HG03097 (cell line): ENCODE measurements around the gene ZBTB26.
"Not testable (repeated sequence)": the region's sequence is repeated elsewhere in the genome, so short reads cannot be mapped to it uniquely, and the experiment has no call there.

Experiments used
- ATAC-seq: cut with Tn5 transposase; IDR thresholded peaks from one replicate; pipeline ENCODE4 v1.9.1; 2021; ENCODE audit not compliant: unreplicated experiment, low FRiP score

The ZBTB26 gene

GRCh38 chr9:122929796-122930354, 1.4 kb downstream of the ZBTB26 start:
- no peak for ATAC-seq

- ATAC-seq, result no peak
These were observed 7.4 kb downstream of the ZBTB26 start for GRCh38 chr9:122923947-122924346.

GRCh38 chr9:122922713-122923112, 8.6 kb downstream of the ZBTB26 start:
- no peak for ATAC-seq

GRCh38 chr9:122918310-122918709, 13.0 kb downstream of the ZBTB26 start:
- ATAC-seq, result no peak

- peak; percentile 96 for ATAC-seq
These were observed 18.2 kb downstream of the ZBTB26 start, which contains the start of gene ZBTB6 for GRCh38 chr9:122912964-122913673. Gene ZBTB6 (minus strand): TSS chr9:122913323. CDS start chr9:122912072, 1,251 bp downstream.

GRCh38 chr9:122912671-122912963, 18.7 kb downstream of the ZBTB26 start:
- no peak for ATAC-seq

GRCh38 chr9:122906122-122906521, 25.2 kb downstream of the ZBTB26 start:
- ATAC-seq, result not testable (repeated sequence)

GRCh38 chr9:122904823-122905710, 26.2 kb downstream of the ZBTB26 start, which contains the start of gene RC3H2:
Gene RC3H2 (minus strand): TSS chr9:122905359. CDS start chr9:122897509, 7,850 bp downstream.
- ATAC-seq, result peak; percentile 92

GRCh38 chr9:122904466-122904822, 26.9 kb downstream of the ZBTB26 start:
- peak; percentile 19 for ATAC-seq

GRCh38 chr9:122900791-122901190, 30.5 kb downstream of the ZBTB26 start:
- ATAC-seq, result no peak

- no peak for ATAC-seq
These were observed 33.3 kb downstream of the ZBTB26 start for GRCh38 chr9:122897969-122898368.

GRCh38 chr9:122888480-122888879, 42.8 kb downstream of the ZBTB26 start:
- no peak for ATAC-seq

GRCh38 chr9:122883125-122883524, 48.2 kb downstream of the ZBTB26 start:
- ATAC-seq, result no peak

- ATAC-seq, result no peak
These were observed 51.9 kb downstream of the ZBTB26 start for GRCh38 chr9:122879443-122879842.

GRCh38 chr9:122875523-122875922, 55.8 kb downstream of the ZBTB26 start:
- no peak for ATAC-seq

GRCh38 chr9:122867276-122867675, 64.0 kb downstream of the ZBTB26 start:
- ATAC-seq, result not testable (repeated sequence)

- ATAC-seq, result no peak
These were observed 65.2 kb downstream of the ZBTB26 start for GRCh38 chr9:122866079-122866478.
